NCI-H2081 (cell line): ENCODE data around the gene ST7.

ENCODE experiments used
- DNase-seq, 2 experiments: peaks; one replicate each; lab custom pipeline; 2025; lab: John Stamatoyannopoulos, UW

ST7 gene

GRCh38 chr7:117127585-117128168 lies 174.4 kb downstream of the ST7 start:
- peak; percentile 60 to 73 for DNase-seq

GRCh38 chr7:117129521-117129955 lies 176.2 kb downstream of the ST7 start:
- DNase-seq, result no peak

GRCh38 chr7:117130262-117130661 lies 177.0 kb downstream of the ST7 start:
- DNase-seq, result no peak

GRCh38 chr7:117132321-117133120 lies 179.2 kb downstream of the ST7 start:
- no peak for DNase-seq

- DNase-seq, result no peak
Observed at GRCh38 chr7:117133125-117133524, 179.8 kb downstream of the ST7 start.

- no peak for DNase-seq
Observed at GRCh38 chr7:117134411-117134810, 181.1 kb downstream of the ST7 start.

GRCh38 chr7:117134889-117135552 lies 181.7 kb downstream of the ST7 start:
- DNase-seq, result no peak

GRCh38 chr7:117135553-117135891 lies 182.2 kb downstream of the ST7 start:
- DNase-seq, result no peak

GRCh38 chr7:117137868-117138267 lies 184.6 kb downstream of the ST7 start:
- no peak for DNase-seq

GRCh38 chr7:117138495-117138894 lies 185.2 kb downstream of the ST7 start:
- no peak for DNase-seq

GRCh38 chr7:117138981-117139380 lies 185.7 kb downstream of the ST7 start:
- DNase-seq, result no peak

GRCh38 chr7:117139397-117139984 lies 186.2 kb downstream of the ST7 start:
- DNase-seq, result no peak

- no peak for DNase-seq
Observed at GRCh38 chr7:117140921-117141320, 187.6 kb downstream of the ST7 start.

GRCh38 chr7:117143066-117143465 lies 189.8 kb downstream of the ST7 start:
- DNase-seq, result no peak

- DNase-seq, result no peak
Observed at GRCh38 chr7:117143580-117143979, 190.3 kb downstream of the ST7 start.

- DNase-seq, result no peak
Observed at GRCh38 chr7:117145333-117145732, 192.0 kb downstream of the ST7 start.

GRCh38 chr7:117146059-117146458 lies 192.8 kb downstream of the ST7 start:
- no peak for DNase-seq

- no peak for DNase-seq
Observed at GRCh38 chr7:117146511-117146910, 193.2 kb downstream of the ST7 start.

GRCh38 chr7:117148971-117149370 lies 195.7 kb downstream of the ST7 start:
- no peak for DNase-seq

- DNase-seq, result no peak
Observed at GRCh38 chr7:117149692-117150091, 196.4 kb downstream of the ST7 start.

GRCh38 chr7:117152213-117153007 lies 199.1 kb downstream of the ST7 start:
- DNase-seq, result no peak

- DNase-seq, result no peak
Observed at GRCh38 chr7:117153016-117153545, 199.8 kb downstream of the ST7 start.
